LHCN-M2 (cell line): ENCODE results near the gene ZNF662. TPM values are rescaled to one million over a fixed set of nuclear protein-coding genes. Genes with fewer than 3 reads are reported as not detected.
A peak's percentile ranks its signal among the peaks of the same experiment; 100 is the strongest.

Source experiments
- DNase-seq: peaks from one replicate; pipeline ENCODE4 v3.0.0-alpha.2; 2012; ENCODE audit warnings: low read depth
- polyA plus RNA-seq: library from polyadenylated mRNA; unstranded; fragments of >200 nt; gene quantifications from one replicate; pipeline ENCODE4 v1.2.1, GENCODE V29; 2012; ENCODE audit warnings: missing spikeins
- total RNA-seq: library from RNA; depleted of rRNA; stranded (reverse); fragments of >200 nt; gene quantifications from 2 replicates; pipeline ENCODE4 v1.2.3, GENCODE V29; 2014; rRNA removed

The ZNF662 gene
- 1.3 and 1.4 TPM in 2 replicates for total RNA-seq
- 1.4 TPM for polyA plus RNA-seq

DNA sequence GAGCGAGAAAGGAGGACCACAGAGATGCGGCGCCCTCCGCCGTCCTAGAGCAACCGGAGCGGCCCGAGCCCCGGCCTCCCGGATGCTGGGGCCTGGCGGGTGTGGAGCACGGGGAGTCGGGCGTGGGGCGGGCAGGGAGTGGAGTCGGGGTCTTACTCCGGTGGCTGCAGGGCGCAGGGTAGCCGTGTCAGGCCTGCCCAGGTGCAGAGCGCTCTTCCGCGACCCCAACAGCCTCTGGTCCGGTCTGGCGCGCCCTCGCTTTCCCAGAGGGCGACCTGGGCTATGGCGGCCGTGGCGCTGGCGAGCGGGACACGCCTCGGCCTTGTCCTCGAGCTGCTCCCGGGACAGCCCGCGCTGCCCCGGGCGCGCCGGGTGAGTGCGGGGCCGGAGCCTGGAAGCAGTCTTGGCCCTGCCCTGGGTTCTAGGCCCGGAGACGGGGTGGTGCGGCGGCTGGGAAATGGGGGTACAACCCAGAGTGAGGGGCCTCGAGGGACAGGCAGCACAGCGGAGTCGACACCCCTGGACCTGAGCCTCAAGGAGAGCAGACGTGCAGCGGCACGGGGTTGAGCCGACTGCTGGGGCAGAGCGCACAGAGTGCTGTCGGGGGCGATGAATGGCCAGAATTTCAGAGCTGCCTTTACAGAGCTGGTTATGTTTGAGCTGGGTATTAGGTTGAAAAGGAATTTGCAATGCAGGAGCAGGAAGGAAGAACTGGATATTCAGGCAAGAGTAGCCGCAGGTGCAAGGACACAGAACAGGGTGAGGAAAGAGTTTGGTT is at the start of gene ZNF662:
TSS of gene ZNF662 (plus strand) at position 73 of the 778 bp plus-strand sequence. CDS start 1,973 bp downstream, outside the sequence.
- peak; percentile 31 for DNase-seq

DNA sequence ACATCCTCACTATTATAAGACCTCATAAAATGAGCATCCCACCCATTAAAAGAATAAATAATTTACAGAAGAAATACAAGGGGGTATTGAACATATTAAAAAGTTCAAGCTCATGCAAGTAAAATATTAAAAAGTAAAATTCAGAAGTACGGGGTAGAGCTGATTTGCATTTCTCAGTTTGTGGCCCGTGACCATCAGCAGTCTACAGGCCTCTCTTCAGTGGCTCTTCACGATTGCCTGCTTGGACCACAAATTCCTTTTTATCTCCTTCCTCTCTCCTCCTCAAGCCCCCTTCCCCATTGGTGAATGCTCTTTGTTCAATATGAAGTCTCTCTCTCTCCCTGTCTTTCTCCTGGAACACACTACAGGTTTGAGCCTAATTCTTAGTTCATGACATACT is 49.4 kb upstream of the ZNF662 start:
- no peak for DNase-seq

DNA sequence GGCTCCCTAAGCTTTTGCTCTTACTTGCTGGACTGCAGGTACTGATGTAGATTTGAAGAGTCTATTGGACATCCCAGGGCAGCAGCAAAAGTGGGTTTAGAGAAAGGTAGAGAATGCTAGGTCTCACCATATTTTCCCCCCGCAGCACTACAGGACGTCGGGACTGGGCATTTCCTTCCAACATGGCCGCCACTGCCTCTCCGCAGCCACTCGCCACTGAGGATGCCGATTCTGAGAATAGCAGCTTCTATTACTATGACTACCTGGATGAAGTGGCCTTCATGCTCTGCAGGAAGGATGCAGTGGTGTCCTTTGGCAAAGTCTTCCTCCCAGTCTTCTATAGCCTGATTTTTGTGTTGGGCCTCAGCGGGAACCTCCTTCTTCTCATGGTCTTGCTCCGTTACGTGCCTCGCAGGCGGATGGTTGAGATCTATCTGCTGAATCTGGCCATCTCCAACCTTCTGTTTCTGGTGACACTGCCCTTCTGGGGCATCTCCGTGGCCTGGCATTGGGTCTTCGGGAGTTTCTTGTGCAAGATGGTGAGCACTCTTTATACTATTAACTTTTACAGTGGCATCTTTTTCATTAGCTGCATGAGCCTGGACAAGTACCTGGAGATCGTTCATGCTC is 41.5 kb upstream of the ZNF662 start:
- DNase-seq: no peak

DNA sequence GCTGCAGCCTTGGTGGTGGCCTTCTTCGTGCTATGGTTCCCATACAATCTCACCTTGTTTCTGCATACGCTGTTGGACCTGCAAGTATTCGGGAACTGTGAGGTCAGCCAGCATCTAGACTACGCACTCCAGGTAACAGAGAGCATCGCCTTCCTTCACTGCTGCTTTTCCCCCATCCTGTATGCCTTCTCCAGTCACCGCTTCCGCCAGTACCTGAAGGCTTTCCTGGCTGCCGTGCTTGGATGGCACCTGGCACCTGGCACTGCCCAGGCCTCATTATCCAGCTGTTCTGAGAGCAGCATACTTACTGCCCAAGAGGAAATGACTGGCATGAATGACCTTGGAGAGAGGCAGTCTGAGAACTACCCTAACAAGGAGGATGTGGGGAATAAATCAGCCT is 40.7 kb upstream of the ZNF662 start:
- no peak for DNase-seq

DNA sequence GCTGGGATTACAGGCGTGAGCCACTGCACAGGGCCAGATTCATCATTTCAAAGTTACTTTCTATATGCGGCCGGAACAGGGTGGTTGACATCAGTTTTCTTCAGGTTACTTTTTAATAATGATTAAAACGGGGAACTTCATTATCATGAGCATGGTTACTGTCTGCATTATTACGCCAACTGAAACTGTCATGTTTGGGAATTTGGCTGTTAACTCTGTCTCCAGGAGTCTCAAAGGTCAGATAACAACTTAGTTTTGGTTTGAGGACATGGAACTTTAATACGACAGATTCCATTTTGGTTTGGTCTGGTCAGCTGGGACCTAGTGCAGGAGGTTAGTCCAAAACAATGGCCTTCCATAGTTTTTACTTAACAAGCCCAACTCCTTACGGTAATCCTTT is 38.8 kb upstream of the ZNF662 start:
- DNase-seq: no peak

DNA sequence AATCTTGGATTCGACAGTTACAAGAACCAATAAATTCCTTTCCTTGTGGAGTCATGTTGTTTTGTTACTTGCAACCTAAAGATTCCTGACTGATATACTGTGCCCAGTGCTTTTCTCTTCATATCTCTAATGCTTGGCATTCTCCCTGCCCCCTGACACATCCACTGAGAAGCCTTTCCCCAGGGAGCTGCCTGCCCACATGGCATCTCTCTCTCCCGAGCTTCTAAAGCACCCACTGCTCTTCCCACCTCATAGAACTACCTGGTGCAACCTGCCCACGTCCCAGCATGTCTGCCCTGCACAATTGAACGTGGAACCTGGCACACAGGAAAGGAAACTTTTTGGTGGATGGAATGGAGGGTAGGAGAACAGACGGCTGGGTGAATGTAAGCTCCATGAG is 37.1 kb upstream of the ZNF662 start:
- DNase-seq: no peak

DNA sequence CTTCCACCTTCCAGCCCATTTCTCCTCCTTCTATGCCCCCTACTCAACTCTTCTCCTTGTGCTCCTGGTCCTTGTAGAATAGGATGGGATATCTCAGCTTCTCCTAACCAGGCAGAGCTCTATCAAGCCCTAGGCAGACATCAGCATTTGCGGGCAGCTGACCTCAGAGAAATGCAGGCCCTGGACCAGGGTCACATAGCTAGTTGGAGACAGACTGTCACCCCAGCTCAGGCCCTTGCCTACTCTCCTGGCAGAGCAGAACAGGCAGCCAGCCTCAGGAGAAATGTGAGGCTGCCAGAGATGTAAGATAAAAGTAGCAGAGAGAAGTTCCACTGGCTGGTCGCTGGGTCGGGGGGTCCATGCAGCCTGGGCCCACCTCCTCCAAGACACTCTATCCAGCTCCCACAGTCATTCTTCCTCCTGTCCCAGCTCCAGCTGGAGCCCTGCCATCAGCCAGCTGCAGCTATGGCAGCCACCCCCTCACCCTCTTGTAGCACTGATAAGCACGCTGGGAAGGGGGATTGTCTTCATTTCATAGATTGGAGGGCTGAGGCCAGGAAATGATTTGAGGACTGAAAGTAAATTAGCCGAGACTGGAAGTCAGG is 34.2 kb upstream of the ZNF662 start:
- no peak for DNase-seq

DNA sequence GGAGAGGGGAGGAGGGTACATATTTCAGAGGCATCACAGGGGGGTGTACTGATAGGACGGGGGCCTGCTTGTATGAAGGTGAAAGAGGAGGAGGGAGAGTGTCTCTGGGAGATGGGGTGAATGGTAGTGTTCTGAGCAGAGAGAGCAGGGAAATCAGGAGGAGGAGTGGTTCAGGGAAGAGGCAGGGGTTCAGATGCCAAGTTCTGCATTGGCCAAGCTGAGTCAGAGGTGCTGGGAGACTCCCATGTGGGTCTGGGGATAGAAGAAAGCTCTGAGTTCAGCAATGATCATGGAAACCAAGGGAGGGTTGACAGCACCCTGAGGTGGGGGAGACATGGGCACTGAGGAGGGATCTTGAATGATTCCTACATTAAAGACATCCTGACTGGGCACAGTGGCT is 33.2 kb upstream of the ZNF662 start:
- no peak for DNase-seq

DNA sequence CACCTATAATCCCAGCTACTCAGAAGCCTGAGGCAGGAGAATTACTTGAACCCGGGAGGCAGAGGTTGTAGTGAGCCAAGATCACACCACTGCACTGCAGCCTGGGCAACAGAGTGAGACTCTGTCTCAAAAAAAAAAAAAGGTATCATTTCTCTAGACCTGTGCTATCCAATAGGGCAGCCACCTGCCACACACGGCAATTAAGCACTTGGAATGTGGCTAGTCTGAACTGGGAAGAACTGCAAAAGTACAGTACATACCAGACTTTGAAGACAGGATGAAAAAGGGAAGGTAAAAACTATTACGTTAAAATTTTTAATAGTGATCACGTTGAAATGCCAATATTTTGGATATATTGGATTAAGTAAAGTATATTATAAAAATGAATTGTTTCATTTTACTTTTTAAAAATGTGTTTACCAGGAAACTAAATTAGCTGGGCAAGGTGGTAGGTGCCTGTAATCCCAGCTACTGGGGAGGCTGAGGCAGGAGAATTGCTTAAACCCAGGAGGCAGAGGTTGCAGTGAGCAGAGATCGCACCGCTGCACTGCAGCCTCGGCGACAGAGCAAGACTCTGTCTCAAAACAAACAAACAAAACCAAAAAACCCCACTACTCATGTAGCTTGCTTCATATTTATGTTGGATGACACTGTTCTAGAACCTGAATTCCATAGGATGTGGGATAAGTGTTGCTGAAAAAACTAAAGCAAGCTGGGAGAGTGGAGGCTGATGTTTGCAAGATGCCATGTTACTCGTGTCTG is 32.5 kb upstream of the ZNF662 start:
- no peak for DNase-seq

DNA sequence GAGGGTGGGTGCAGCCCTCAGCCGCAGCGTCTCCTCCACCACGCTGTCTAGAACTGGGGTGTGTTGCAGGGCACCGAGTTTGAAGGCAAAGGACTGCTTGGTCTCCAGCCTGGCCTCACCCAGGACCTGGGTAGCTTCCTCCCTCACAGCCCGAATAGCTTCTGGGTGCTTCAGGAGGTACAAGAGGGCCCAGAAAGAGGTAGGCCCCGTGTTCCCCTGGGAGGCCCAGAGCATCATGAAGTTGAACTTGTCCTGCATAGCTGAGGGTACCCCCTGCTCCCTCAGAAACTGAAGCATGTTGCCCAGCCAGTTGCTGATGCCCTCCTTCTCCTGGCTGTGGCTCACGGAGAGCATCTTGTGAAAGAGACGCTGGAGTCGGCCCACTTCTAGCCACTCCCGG is 31.2 kb upstream of the ZNF662 start:
- no peak for DNase-seq

DNA sequence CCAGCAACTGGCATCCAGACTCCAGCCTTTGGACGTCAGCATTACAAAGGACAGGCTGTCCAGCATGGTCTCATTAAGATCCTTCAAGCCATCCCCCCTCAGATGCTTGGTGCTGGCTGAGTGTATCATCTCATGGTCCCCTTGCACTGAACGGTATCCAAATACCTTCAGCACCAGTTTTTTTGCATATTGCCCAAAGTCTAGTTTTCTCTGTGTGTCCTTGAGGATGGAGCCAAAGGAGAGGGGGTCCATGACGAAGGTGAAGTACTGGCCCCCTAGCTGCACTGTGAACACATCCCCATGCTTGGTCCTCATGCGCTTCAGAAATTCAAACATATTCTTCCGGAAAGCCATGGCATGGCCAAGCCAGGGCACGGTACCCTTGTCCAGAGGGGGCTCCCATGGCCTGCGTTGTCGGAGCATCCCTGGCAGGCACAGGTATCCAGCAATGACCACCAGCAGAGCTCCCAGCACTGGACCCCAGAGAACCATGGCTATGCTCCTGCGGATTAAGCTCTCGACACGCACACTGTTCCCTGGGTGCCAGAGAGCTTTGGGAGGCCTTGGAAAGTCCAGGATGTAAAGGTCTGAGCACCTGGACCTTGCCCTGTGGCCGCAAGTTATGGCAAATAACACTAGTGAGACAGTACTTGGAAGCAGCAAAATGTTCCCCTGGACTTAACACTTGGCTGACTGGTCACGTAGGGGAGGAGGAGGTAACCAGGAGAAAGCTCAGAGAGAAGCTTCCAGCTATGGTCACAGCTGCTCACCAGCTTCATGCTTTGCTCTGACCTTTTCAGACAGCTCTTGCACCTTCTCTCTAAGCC is 30.4 kb upstream of the ZNF662 start, which contains the start of gene CYP8B1:
TSS of gene CYP8B1 (minus strand) at position 555 of the 827 bp plus-strand sequence. CDS start at position 492, 63 bp downstream.
- DNase-seq: no peak

DNA sequence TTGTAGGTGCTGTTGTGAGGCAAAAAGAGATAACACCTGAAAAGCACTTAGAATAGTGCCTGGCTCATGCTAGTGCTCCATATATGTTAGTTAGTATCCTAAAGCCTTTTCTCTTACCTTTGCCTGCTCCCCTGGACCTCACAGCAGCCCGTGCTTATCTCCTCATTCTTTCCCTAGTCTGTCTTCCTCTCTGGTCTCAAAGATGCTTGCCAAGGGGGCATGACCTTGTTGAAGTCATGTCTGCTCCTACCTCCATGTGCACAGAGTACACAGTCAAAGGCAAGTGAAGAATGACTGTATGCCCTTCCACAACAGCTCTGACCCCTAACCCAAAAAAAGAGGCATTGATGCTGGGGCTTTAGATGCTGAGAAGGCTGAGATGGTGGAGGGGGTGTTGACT is 29.5 kb upstream of the ZNF662 start:
- DNase-seq: no peak

DNA sequence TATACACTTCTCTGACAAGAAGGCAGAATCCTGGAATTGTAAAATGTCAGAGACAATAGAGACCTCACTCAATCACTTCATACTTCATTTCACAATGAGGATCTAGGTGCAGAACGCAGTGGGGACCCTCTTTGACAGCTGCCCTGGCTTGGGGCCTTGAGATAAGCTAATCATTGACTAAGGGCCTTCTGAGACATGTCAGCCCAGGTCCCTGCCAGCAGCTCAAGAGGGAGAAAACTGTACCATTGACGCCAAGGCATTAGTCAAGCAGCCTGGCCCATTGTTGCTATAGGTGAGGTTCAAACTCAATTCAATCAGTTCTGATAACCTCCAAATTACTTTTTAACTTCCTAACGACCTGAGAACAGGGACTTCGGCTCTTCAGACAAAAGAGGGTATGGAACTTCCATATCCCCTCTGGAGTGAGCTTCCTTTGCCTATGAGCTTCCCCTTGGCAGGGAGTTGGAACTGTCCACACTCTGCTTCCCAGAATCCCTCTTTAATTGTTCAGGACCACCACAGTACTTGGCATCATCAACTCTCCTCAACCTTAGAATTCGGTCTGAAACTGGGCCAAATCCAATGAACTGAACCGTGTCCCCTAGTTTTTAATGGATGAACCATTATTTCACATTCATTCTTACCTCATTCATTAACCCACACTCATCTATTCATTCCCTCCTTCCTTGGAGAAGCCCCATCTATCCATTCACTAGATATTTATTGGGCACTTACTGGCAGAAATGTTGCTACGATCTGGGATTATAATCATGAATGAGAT is 28.8 kb upstream of the ZNF662 start:
- DNase-seq: no peak

DNA sequence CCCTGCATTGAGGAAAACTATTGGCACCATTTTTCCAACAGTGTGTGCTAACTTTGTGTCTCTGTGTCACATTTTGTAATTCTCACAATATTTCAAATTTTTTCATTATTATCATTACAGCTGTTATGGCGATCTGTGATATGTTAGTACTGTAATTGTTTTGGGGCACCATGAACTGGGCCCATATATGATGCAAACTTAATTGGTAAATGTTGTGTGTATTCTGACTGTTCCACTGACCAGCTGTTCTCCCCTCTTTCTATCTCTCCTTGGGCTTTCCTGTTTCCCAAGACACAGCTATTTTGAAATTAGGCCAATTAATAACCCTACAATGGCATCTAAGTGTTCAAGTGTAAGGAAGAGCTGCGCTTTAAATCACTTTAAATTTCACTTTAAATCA is 28.1 kb upstream of the ZNF662 start:
- no peak for DNase-seq

DNA sequence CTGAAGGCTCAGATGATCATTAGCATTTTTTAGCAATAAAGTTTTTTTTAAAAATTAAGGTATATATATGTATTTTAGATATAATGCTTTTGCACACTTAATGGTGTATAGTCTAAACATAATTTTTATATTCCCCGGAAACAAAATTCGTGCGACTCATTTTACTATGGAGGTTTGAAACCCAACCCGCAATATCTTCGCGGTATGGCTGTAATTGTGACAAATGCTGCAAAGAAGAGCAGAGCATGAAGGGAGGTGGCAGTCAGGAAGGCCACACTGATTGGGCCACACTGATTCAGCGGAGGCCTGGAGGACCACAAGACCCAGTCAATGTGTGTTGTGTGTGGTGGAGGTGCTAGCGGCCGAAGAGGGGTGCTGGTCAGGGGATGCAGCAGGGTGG is 25.8 kb upstream of the ZNF662 start:
- no peak for DNase-seq

DNA sequence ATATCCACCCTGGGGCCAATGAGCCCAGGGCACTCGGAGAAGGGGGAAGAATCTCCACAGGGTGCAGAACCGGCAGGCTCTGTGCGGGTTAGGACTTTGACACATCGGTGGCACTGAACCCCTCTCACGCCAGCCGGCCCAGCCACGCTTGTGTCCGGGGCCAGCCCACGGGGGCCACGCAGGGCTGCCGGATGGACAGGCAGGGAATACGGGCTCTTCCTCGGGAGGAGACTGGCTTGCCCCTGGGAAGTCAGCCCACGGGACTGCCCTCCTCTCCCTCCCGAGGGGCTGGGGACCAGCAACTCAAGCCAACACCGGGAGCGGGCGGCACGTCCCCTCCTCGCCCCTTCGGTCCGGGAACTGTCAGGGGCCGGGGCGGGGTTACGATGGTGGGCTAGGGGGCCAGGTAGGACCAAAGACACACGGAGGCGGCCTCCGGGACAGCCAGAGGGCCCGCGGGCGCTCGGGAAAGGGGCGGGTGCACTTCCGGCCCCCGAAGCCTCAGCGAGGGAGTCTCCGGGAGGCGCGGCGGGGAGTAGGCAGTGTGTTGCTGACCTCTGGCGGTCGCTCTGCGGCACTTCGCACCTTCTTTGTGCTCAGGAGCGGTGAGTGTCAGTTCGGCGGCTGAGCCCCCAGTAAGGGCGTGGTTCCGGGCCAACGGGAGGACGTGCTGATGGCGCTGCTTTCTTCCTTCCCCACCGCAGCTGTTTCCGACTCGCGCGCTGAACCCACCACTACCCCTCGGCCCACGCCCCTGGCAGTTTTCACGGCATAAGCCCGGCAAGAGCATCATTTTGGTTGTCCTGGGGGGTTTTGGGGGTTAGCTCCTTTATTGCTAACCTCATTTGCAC is 25.1 kb upstream of the ZNF662 start:
- peak; percentile 71 for DNase-seq

DNA sequence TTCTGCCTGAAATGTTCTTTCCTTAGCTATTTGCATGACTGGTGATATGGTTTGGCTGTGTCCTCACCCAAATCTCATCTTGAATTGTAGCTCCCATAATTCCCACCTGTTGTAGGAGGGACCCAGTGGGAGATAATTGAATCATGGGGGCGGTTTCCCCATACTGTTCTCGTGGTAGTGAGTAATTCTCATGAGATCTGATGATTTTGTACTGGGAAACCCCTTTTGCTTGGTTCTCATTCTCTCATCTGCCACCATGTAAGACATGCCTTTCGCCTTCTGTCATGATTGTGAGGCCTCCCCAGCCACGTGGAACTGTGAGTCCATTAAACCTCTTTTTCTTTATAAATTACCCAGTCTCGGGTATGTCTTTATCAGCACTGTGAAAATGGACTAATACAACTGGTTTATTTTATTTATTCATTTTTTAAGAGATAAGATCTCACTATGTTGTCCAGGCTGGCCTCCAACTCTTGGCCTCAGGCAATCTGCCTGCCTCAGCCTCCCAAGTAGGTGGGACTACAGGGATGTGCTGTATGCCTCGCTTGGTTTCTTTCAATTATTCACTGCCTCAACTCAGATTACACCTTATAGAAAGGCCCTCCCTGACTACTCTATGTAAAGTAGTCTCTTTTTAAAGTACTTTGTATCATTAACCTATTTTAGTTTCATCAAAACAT is 22.6 kb upstream of the ZNF662 start:
- peak; percentile 13 for DNase-seq

DNA sequence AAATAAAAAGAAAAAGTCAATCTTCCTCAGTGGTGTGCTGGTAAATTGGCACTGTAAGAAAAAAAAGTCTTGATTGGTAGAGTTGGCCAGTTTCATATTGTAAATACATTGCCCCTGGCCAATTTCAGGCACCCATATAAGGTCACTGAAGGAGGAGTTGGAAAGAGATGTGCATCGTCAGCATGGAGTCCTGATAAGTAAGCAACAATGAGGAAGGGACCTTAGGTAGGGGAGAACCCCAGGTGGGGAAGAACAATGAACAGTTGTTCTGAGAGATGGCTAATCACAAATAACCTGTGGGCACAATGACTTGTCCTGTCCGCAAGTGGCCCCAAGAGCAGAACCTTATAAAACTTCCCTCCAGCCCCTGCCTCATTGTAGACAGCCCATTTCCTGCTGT is 21.6 kb upstream of the ZNF662 start:
- no peak for DNase-seq
